RWPE2 (cell line): ENCODE measurements around the gene SOX9.

Experiments
- ATAC-seq: fragments of 200-7000 bp; cut with Tn5 transposase; 3 replicates; pipeline ENCODE4 v1.9.1; 2021; ENCODE audit warnings: low read depth
- DNase-seq: peaks from one replicate; pipeline ENCODE4 v3.0.0-alpha.2; 2020; ENCODE audit warnings: low spot score
- H3K27ac ChIP-seq: fragments of 450-650 bp; 2 replicates; pipeline ENCODE4 v1.5.1; 2017; ENCODE audit warnings: mild to moderate bottlenecking; ENCODE audit not compliant: poor library complexity, severe bottlenecking
- H3K27me3 ChIP-seq: fragments of 250-450 bp; sonication (Bioruptor Pico); 2 replicates; pipeline ENCODE4 v1.5.1; 2021; ENCODE audit warnings: mild to moderate bottlenecking, moderate library complexity; ENCODE audit not compliant: insufficient read depth, poor library complexity, severe bottlenecking
- H3K36me3 ChIP-seq: fragments of 250-450 bp; sonication (Bioruptor Pico); 2 replicates; pipeline ENCODE4 v1.5.1; 2020; ENCODE audit warnings: low read depth, mild to moderate bottlenecking, moderate library complexity
- H3K4me1 ChIP-seq: fragments of 250-450 bp; sonication (Bioruptor Pico); 2 replicates; pipeline ENCODE4 v1.5.1; 2021; ENCODE audit warnings: mild to moderate bottlenecking, moderate library complexity; ENCODE audit not compliant: insufficient read depth, poor library complexity, severe bottlenecking
- H3K4me3 ChIP-seq: fragments of 250-450 bp; sonication (Bioruptor Pico); 2 replicates; pipeline ENCODE4 v1.5.1; 2021; ENCODE audit warnings: mild to moderate bottlenecking, moderate library complexity; ENCODE audit not compliant: severe bottlenecking
- H3K9me3 ChIP-seq: fragments of 250-450 bp; sonication (Bioruptor Pico); 2 replicates; pipeline ENCODE4 v1.5.1; 2021; ENCODE audit warnings: mild to moderate bottlenecking, moderate library complexity; ENCODE audit not compliant: severe bottlenecking
- TF ChIP-seq, protein P1 (sequence below): fragments of 450-650 bp; IDR thresholded peaks from one replicate; pipeline ENCODE4 v1.5.1; 2017; ENCODE audit warnings: mild to moderate bottlenecking, moderate library complexity; ENCODE audit not compliant: poor library complexity, severe bottlenecking

SOX9 gene

DNA sequence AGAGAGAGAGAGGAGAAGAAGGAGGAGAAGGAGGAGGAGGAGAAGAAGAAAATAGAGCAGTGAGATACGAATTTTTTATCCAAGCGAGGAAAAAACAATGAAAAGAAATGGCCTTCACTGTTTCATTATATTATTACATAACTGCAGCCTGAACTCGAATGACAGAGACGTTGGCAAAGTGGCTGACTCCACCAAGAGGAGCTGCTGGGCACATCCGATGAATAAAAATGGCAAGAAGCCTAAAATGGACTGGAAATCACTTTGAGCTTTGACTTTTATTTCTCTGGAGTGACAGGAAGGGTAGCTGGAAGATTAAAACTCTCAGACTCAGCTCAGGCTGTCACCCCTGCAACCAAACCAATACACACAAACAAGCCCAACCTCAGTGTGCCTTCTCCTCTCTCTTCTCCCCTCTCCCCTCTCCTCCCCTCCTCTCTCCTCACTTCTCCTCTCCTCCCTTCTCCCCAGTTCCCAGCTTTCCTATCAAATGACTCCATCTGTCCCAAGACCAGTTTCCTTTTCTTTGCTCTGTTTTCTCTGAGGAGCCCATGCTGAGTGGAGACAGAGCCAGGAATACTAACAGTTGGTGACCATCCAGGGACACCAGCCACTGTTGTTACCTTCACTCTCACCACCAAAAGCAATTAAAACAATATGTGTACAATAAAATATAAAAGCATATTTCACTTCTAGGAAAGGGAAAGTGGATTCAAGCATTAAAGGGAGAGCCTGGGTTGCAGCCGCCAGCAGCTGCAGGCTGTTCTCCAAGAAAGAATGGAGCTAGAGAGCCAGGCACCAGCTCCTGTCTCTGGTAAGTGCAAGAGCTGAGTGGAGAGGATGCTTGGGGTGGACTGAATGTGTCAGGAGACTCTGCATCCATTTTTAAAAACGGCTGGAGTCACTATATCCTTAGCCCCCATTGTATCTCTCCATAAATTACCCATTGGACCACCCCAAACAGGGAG lies 51.2 kb downstream of the SOX9 start:
- no peak for DNase-seq
- H3K36me3 ChIP-seq: no peaks in the 10 kb centered on the region

GRCh38 chr17:72173499-72174116 lies 52.8 kb downstream of the SOX9 start:
- Histone ChIP-seq H3K36me3 (no peaks in the 10 kb centered on the region), H3K27ac (no peak overlapping the region), H3K4me1 (peaks cover 3% of the 10 kb centered on the region), H3K9me3 (no peaks in the 10 kb centered on the region), H3K27me3 (no peaks in the 10 kb centered on the region), H3K4me3 (no peak overlapping the region)
- no peak for ATAC-seq
- DNase-seq: no peak
- TF ChIP-seq, protein P1, sequence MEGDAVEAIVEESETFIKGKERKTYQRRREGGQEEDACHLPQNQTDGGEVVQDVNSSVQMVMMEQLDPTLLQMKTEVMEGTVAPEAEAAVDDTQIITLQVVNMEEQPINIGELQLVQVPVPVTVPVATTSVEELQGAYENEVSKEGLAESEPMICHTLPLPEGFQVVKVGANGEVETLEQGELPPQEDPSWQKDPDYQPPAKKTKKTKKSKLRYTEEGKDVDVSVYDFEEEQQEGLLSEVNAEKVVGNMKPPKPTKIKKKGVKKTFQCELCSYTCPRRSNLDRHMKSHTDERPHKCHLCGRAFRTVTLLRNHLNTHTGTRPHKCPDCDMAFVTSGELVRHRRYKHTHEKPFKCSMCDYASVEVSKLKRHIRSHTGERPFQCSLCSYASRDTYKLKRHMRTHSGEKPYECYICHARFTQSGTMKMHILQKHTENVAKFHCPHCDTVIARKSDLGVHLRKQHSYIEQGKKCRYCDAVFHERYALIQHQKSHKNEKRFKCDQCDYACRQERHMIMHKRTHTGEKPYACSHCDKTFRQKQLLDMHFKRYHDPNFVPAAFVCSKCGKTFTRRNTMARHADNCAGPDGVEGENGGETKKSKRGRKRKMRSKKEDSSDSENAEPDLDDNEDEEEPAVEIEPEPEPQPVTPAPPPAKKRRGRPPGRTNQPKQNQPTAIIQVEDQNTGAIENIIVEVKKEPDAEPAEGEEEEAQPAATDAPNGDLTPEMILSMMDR: no peak

More for the DNA sequence above, 51.2 kb downstream of the SOX9 start:
- Histone ChIP-seq H3K4me3 (no peak overlapping the region), H3K27ac (no peak overlapping the region), H3K27me3 (no peaks in the 10 kb centered on the region), H3K4me1 (peaks cover 3% of the 10 kb centered on the region), H3K9me3 (no peaks in the 10 kb centered on the region)
- TF ChIP-seq, protein P1: no peak
- ATAC-seq: no peak

DNA sequence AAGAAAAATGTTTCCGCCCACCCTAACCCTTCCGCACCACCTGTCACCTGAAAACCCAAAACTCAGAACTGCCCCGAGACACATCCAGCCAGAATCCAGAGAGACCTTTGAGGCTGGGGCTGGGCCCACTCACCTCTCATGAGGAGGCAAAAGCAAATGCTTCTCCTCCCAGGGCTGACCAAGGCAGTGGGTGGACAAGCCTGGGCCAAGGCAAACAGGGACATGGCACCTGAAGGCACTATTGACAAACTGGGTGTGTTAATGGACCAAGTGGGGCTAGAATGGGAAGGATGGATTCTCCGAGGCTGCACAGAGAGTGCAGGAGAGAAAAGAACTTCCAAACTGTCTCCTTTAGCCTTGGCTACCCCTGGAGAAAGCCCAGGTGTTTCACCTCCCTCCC lies 54.4 kb downstream of the SOX9 start:
- TF ChIP-seq, protein P1: no peak
- Histone ChIP-seq H3K4me3 (no peak overlapping the region), H3K36me3 (no peaks in the 10 kb centered on the region), H3K27me3 (no peaks in the 10 kb centered on the region), H3K9me3 (no peaks in the 10 kb centered on the region), H3K4me1 (peaks cover 3% of the 10 kb centered on the region), H3K27ac (no peak overlapping the region)
- DNase-seq: no peak
- 0 out of 3 replicates have a peak, but pooled peaks have one; percentile 12 for ATAC-seq
